WERI-Rb-1 (cell line): ENCODE measurements around the gene NCOA1.

Source experiments
- DNase-seq: peaks from one replicate; pipeline ENCODE4 v3.0.0-alpha.2; 2020
- H3K27ac ChIP-seq: fragments of 250-450 bp; sonication (Bioruptor Pico); 2 replicates; pipeline ENCODE4 v1.5.1; 2020; ENCODE audit warnings: mild to moderate bottlenecking, moderate library complexity
- H3K27me3 ChIP-seq: fragments of 250-450 bp; sonication (Bioruptor Pico); 2 replicates; pipeline ENCODE4 v1.5.1; 2021; ENCODE audit warnings: mild to moderate bottlenecking, low read depth, moderate library complexity; ENCODE audit not compliant: insufficient read depth, severe bottlenecking
- H3K36me3 ChIP-seq: fragments of 250-450 bp; sonication (Bioruptor Pico); 2 replicates; pipeline ENCODE4 v1.5.1; 2020; ENCODE audit warnings: mild to moderate bottlenecking, moderate library complexity
- H3K4me3 ChIP-seq: 2 replicates; pipeline ENCODE4 v1.5.1; 2011; ENCODE audit warnings: low read depth, mild to moderate bottlenecking, control low read depth, low read length
- H3K9me3 ChIP-seq: fragments of 250-450 bp; sonication (Bioruptor Pico); 2 replicates; pipeline ENCODE4 v1.5.1; 2021; ENCODE audit warnings: mild to moderate bottlenecking, moderate library complexity; ENCODE audit not compliant: severe bottlenecking
- CTCF ChIP-seq: IDR thresholded peaks from 2 replicates; pipeline ENCODE4 v1.5.1; 2011; ENCODE audit warnings: low read depth, mild to moderate bottlenecking, control low read depth, inconsistent platforms, low read length

NCOA1 gene

DNA sequence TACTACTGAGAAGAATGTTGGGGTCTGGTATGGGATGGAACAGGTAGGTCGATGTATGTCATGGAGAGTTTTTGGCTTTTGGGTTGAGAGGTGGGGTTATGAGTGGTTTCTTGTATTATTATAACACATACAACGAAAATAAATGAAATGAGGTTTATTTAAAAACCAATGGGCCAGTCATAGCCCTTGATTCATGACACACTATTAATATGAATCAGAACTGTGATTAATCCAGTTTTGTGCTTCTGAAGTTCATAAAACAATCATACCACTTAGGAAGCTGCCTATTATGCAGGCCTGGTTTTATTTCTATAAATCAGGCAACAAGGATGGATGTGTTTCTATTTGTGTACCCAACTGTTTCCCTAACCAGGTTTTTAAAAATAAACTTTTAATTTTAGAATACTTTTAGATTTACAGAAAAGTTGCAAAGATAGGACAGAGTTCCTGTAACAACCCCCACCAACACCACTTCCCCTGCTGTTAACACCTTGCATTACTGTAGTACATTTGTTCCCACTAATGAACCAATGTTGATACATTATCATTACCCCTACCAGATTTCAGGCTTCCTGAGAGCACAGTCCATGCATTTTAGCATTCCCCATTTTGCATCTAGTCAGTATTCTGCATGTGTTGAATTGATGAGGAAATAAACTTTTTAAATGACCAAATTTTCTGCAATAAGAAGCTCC lies 37.5 kb upstream of the NCOA1 start:
- H3K36me3 ChIP-seq, result no peaks in the 10 kb centered on the region
- no peak for TF ChIP-seq CTCF
- H3K4me3 ChIP-seq, result no peak overlapping the region
- H3K27me3 ChIP-seq, result peaks cover 2% of the 10 kb centered on the region
- H3K9me3 ChIP-seq, result peaks cover 7% of the 10 kb centered on the region
- no peak overlapping the region for H3K27ac ChIP-seq
- no peak for DNase-seq

DNA sequence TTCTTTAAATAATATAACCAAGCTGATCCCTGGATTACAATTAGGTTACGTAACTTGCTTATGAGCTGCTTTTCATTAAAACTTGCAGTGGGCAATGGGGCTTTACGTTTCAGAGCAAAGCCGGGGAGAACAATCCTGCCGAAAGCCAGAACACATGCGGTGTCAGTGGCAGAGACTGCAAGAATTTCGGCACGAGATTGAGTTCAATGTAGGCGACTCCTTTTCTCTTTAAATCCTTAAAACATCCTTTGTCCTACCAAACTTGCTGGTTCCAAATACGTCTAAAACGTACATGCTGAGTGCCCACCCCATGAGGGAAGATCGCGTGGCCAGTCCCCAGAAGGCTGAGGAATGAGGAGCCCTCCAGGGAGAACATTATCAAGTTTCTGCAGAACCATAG lies 36.8 kb upstream of the NCOA1 start:
- Histone ChIP-seq H3K36me3 (no peaks in the 10 kb centered on the region), H3K27ac (no peak overlapping the region), H3K4me3 (no peak overlapping the region), H3K27me3 (peaks cover 2% of the 10 kb centered on the region), H3K9me3 (peaks cover 4% of the 10 kb centered on the region)
- no peak for TF ChIP-seq CTCF
- no peak for DNase-seq

DNA sequence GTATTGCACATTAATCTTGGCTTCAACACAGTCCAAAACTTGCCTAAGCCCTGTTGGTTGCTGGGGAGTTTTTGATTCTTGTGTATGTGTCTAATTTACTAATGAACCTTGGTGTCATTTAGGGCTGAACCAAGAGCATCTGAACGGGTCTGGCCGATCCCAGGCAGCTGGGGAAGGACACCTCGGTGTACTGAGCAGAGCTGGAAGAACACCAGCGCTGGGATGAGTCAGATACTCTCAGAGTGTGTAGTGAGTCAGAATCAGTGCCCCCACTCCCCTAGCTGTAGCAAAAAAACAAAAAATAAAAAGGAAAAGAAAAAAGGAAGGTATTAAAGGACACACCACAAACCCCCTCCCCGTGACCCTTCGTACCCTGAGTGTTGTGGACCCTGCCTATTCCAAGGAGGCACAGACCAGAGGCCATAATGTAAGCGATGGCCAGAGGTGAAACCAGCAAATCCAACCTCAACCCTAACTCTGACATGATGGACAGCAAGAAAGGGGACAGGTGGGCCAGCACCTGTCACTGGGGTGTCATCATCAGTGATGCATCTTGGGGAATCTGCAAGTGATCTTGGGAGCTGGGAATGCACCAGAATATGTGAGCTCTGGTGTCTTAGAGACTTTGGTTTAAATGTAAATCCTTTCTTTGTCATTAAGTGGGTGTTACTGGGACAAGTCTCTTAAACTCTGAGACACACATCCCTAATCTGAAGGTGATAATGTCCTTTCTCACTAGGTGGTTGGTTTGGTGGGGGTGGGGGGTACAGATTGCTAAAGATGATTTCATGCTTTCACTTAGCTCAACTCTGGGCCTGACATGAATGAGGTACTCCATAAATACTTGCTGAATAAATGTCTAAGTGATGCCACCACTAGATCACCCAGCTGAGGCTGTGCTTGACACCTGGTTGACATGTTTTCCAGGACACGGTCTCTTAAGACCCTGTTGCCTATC lies 34.2 kb upstream of the NCOA1 start:
- H3K36me3 ChIP-seq, result no peaks in the 10 kb centered on the region
- TF ChIP-seq CTCF, result no peak
- DNase-seq, result peak; percentile 65
- no peak overlapping the region for H3K4me3 ChIP-seq
- H3K9me3 ChIP-seq, result no peaks in the 10 kb centered on the region
- no peak overlapping the region for H3K27ac ChIP-seq
- H3K27me3 ChIP-seq, result peaks cover 2% of the 10 kb centered on the region

DNA sequence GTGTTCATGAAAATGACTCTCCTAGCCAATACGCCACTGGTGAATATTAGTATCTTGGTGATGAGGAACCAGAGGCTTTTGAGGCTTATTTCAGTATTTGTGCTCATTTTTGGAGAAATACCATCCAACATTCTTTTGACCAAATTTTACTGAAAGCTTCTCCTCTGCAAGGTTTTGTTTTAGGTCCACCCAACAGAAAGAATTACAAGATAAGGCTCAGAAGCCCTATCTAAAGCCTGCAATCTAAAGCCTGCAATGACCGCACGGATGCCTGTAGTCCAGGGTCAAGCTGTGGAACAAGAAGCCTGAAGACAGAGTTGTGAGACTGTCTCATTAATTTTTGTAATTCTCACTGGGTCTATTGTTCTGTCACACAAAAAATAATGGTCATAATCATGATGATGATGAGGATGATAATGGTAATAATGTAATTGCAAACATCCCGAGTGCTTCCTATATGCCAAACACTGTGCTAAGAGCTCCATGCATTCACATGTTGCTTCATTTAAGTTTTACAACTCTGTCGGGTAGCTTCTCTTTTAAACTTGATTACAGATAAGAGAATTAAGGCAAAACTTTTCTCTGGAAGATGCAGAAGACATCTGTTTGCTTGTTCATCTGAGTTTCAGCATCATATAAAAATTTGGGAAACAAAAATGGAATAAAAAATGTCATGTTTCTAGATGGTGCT lies 33.2 kb upstream of the NCOA1 start:
- Histone ChIP-seq H3K4me3 (no peak overlapping the region), H3K9me3 (no peaks in the 10 kb centered on the region), H3K36me3 (no peaks in the 10 kb centered on the region), H3K27me3 (peaks cover 2% of the 10 kb centered on the region), H3K27ac (no peak overlapping the region)
- no peak for DNase-seq
- TF ChIP-seq CTCF, result no peak

- no peak for DNase-seq
- H3K27ac ChIP-seq, result no peak overlapping the region
- no peaks in the 10 kb centered on the region for H3K36me3 ChIP-seq
- H3K9me3 ChIP-seq, result no peaks in the 10 kb centered on the region
- peaks cover 2% of the 10 kb centered on the region for H3K27me3 ChIP-seq
- no peak overlapping the region for H3K4me3 ChIP-seq
- TF ChIP-seq CTCF, result no peak
Measured at GRCh38 chr2:24459224-24460161, 31.6 kb upstream of the NCOA1 start.
